Fibroblast of lung (primary cell): ENCODE measurements around the gene RNF212. TPM values are rescaled to one million over a fixed set of nuclear protein-coding genes. Genes with fewer than 3 reads are reported as not detected.

Experiments used
- DNase-seq, 2 donors: peaks; one replicate each; pipeline versions ENCODE4 v3.0.0 to v3.0.0-alpha.2; 2010; ENCODE audit warnings: low read depth in 2 of 2
- H2AFZ ChIP-seq: 2 replicates; pipeline ENCODE4 v1.5.1; 2012; ENCODE audit warnings: low read length, control low read depth, inconsistent platforms
- H3K27ac ChIP-seq: 2 replicates; pipeline ENCODE4 v1.5.1; 2011; ENCODE audit warnings: low read length, control low read depth; ENCODE audit not compliant: insufficient read depth
- H3K27me3 ChIP-seq: 2 replicates; pipeline ENCODE4 v1.5.1; 2011; ENCODE audit warnings: mild to moderate bottlenecking, low read length; ENCODE audit not compliant: control insufficient read depth, insufficient read depth
- H3K36me3 ChIP-seq: 2 replicates; pipeline ENCODE4 v1.5.1; 2011; ENCODE audit warnings: low read length; ENCODE audit not compliant: control insufficient read depth, insufficient read depth
- H3K4me1 ChIP-seq: 2 replicates; pipeline ENCODE4 v1.5.1; 2011; ENCODE audit warnings: low read length; ENCODE audit not compliant: control insufficient read depth, insufficient read depth; ENCODE audit errors: extremely low read depth
- H3K4me2 ChIP-seq: 2 replicates; pipeline ENCODE4 v1.5.1; 2011; ENCODE audit warnings: low read length, control low read depth; ENCODE audit not compliant: insufficient read depth; ENCODE audit errors: extremely low read depth
- H3K4me3 ChIP-seq, 4 experiments: fragments of 200-600 bp in 1 of 4; sonication (generic) in 1 of 4; replicated peaks in 1 of 4; 2 replicates each; pipeline ENCODE4 v1.5.1; 2011 to 2016; ENCODE audit warnings: low read length in 4 of 4, low read depth in 3 of 4, mild to moderate bottlenecking in 3 of 4, control low read depth in 2 of 4, inconsistent platforms in 1 of 4, mixed read lengths in 1 of 4; ENCODE audit not compliant: insufficient read depth in 1 of 4; ENCODE audit errors: control extremely low read depth in 1 of 4
- H3K79me2 ChIP-seq: 2 replicates; pipeline ENCODE4 v1.5.1; 2012; ENCODE audit warnings: mild to moderate bottlenecking, low read length, inconsistent platforms; ENCODE audit not compliant: control insufficient read depth, insufficient read depth
- H3K9ac ChIP-seq: 2 replicates; pipeline ENCODE4 v1.5.1; 2011; ENCODE audit warnings: mild to moderate bottlenecking, low read length, control low read depth; ENCODE audit not compliant: insufficient read depth
- H3K9me3 ChIP-seq: 2 replicates; pipeline ENCODE4 v1.5.1; 2012; ENCODE audit warnings: low read depth, low read length; ENCODE audit not compliant: control insufficient read depth, insufficient read depth
- H4K20me1 ChIP-seq: 2 replicates; pipeline ENCODE4 v1.5.1; 2011; ENCODE audit warnings: low read length; ENCODE audit not compliant: control insufficient read depth, insufficient read depth; ENCODE audit errors: extremely low read depth
- CTCF ChIP-seq, 2 donors: IDR thresholded peaks in 1 of 2; conservative IDR thresholded peaks in 1 of 2; 1 replicate in 1 of 2; 2 replicates in 1 of 2; pipeline ENCODE4 v1.5.1; 2011 to 2012; ENCODE audit warnings: low read length in 2 of 2, control low read depth in 1 of 2, inconsistent platforms in 1 of 2, low read depth in 1 of 2, mild to moderate bottlenecking in 1 of 2
- EZH2 ChIP-seq: IDR thresholded peaks from 2 replicates; pipeline ENCODE4 v1.5.1; 2012; ENCODE audit warnings: low read length, control low read depth, mild to moderate bottlenecking; ENCODE audit errors: missing control alignments
- polyA plus RNA-seq, 2 donors: library from polyadenylated mRNA; depleted of rRNA in 1 of 2; stranded (reverse) in 1 of 2; unstranded in 1 of 2; fragments of >200 nt; gene quantifications; 2 replicates each; pipeline ENCODE4 v1.2.1, GENCODE V29; 2011 to 2012; ENCODE audit warnings: missing spikeins in 1 of 2
- total RNA-seq: library from RNA; depleted of rRNA; stranded (reverse); fragments of >200 nt; gene quantifications from 2 replicates; pipeline ENCODE4 v1.2.1, GENCODE V29; 2014

Gene RNF212
- total and polyA plus RNA-seq, 2 donors (not counting 1 experiment from before 2014, with no cell fraction given) = 0.66 to 1.6 TPM

GRCh38 chr4:1023075-1023640, 90.2 kb downstream of the RNF212 start:
- H3K27ac ChIP-seq = no peak overlapping the region
- TF ChIP-seq CTCF (conservative IDR thresholded peaks at IDR 0.05 in 1 of 2, IDR thresholded peaks at IDR 0.05 in 1 of 2; ENCODE audit: low read depth in 1 of 2, low read length in 2 of 2) (no peak), EZH2 (no peak)
- no peak for DNase-seq

DNA sequence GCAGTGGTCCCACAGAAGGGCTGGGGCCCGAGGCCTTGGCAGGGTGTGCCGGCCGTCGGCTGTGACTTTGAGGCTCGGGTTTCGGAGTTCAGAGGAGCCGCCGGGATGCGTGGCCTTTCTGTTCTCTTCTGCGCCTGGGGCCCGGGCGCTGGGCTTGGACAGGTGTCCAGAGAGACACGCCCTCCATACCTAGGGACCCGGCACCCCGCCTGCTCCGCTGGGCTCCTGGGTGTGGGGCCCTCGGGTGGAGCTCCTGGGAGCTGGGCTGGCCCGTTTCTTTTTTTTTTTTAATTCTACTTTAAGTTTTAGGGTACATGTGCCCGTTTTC, 90.7 kb downstream of the RNF212 start:
- H3K27ac ChIP-seq = no peak overlapping the region
- H3K9ac ChIP-seq = no peak overlapping the region
- no peak overlapping the region for H2AFZ ChIP-seq
- H3K4me1 ChIP-seq = no peaks in the 10 kb centered on the region
- no peak for TF ChIP-seq CTCF (conservative IDR thresholded peaks at IDR 0.05 in 1 of 2, IDR thresholded peaks at IDR 0.05 in 1 of 2; ENCODE audit: low read depth in 1 of 2, low read length in 2 of 2)
- H4K20me1 ChIP-seq = no peaks in the 10 kb centered on the region
- DNase-seq = no peak
- H3K9me3 ChIP-seq = no peaks in the 10 kb centered on the region
- H3K27me3 ChIP-seq = no peaks in the 10 kb centered on the region
- no peak overlapping the region for H3K4me2 ChIP-seq
- no peaks in the 10 kb centered on the region for H3K79me2 ChIP-seq
- no peak overlapping the region for H3K4me3 ChIP-seq
- peaks cover 2% of the 10 kb centered on the region for H3K36me3 ChIP-seq

More at GRCh38 chr4:1023075-1023640, 90.2 kb downstream of the RNF212 start:
- no peaks in the 10 kb centered on the region for H3K4me1 ChIP-seq
- H3K4me2 ChIP-seq = no peak overlapping the region
- H2AFZ ChIP-seq = no peak overlapping the region
- no peak overlapping the region for H3K9ac ChIP-seq
- no peaks in the 10 kb centered on the region for H4K20me1 ChIP-seq
- H3K79me2 ChIP-seq = no peaks in the 10 kb centered on the region
- H3K4me3 ChIP-seq = no peak overlapping the region
- no peaks in the 10 kb centered on the region for H3K9me3 ChIP-seq
- H3K27me3 ChIP-seq = no peaks in the 10 kb centered on the region
- peaks cover 2% of the 10 kb centered on the region for H3K36me3 ChIP-seq

DNA sequence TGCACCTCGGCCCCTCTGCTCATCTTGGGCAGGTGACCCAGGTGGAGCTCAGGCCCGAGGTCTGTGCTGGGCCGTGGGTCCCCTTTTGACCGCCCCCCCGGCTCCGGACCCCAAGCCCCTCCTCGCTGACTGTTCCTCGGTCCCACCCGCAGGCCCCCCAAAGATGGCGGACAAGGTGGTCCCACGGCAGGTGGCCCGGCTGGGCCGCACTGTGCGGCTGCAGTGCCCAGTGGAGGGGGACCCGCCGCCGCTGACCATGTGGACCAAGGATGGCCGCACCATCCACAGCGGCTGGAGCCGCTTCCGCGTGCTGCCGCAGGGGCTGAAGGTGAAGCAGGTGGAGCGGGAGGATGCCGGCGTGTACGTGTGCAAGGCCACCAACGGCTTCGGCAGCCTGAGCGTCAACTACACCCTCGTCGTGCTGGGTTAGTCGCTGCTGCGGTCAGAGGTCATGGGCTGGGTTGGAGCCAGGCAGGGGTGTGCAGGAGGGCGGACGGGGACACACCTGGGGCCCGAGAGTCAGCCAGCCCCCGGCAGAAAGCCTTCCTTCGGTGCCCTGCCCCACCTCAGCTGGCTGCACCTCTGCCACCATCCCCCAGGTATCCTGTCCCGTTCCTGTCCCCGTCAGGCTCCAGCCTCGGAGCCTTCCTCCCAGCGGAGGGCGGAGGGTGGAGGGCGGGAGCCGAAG, 91.2 kb downstream of the RNF212 start:
- no peak overlapping the region for H3K27ac ChIP-seq
- H3K27me3 ChIP-seq = no peaks in the 10 kb centered on the region
- DNase-seq = no peak
- H3K4me3 ChIP-seq = no peak overlapping the region
- no peak overlapping the region for H3K9ac ChIP-seq
- H3K79me2 ChIP-seq = no peaks in the 10 kb centered on the region
- peaks cover 2% of the 10 kb centered on the region for H3K36me3 ChIP-seq
- no peaks in the 10 kb centered on the region for H3K4me1 ChIP-seq
- H3K4me2 ChIP-seq = no peak overlapping the region
- TF ChIP-seq CTCF (conservative IDR thresholded peaks at IDR 0.05 in 1 of 2, IDR thresholded peaks at IDR 0.05 in 1 of 2; ENCODE audit: low read depth in 1 of 2, low read length in 2 of 2) = no peak
- no peak for TF ChIP-seq EZH2
- H2AFZ ChIP-seq = no peak overlapping the region
- no peaks in the 10 kb centered on the region for H3K9me3 ChIP-seq
- no peaks in the 10 kb centered on the region for H4K20me1 ChIP-seq

Other genes with a start within 250 kb of the RNF212 start
- gene GAK, start 181.2 kb downstream of the RNF212 start, total RNA-seq = 37.2 and 48.2 TPM in 2 replicates
- 10.1 and 13.9 TPM in 2 replicates for gene GAK, start 181.2 kb downstream of the RNF212 start, polyA plus RNA-seq
- gene TMEM175, start 181.1 kb downstream of the RNF212 start, total RNA-seq = 10.3 and 16.3 TPM in 2 replicates
- gene TMEM175, start 181.1 kb downstream of the RNF212 start, polyA plus RNA-seq = 23.9 and 29.2 TPM in 2 replicates
- gene DGKQ, start 140.0 kb downstream of the RNF212 start, total RNA-seq = 11.0 and 13.2 TPM in 2 replicates
- gene DGKQ, start 140.0 kb downstream of the RNF212 start, polyA plus RNA-seq = 2.1 and 3.0 TPM in 2 replicates
- gene IDUA, start 126.5 kb downstream of the RNF212 start, total RNA-seq = 10.3 and 11.1 TPM in 2 replicates
- 2.1 and 3.1 TPM in 2 replicates for gene IDUA, start 126.5 kb downstream of the RNF212 start, polyA plus RNA-seq
- 0.26 and 0.33 TPM in 2 replicates for gene SLC26A1, start 120.2 kb downstream of the RNF212 start, total RNA-seq
- 0.05 and 0.07 TPM in 2 replicates for gene SLC26A1, start 120.2 kb downstream of the RNF212 start, polyA plus RNA-seq
- gene FGFRL1, start 101.9 kb downstream of the RNF212 start, total RNA-seq = 5.6 and 6.1 TPM in 2 replicates
- gene FGFRL1, start 101.9 kb downstream of the RNF212 start, polyA plus RNA-seq = 10.0 and 21.2 TPM in 2 replicates
- gene SPON2, start 59.0 kb upstream of the RNF212 start, total RNA-seq = 261 and 367 TPM in 2 replicates
- 179 and 189 TPM in 2 replicates for gene SPON2, start 59.0 kb upstream of the RNF212 start, polyA plus RNA-seq
- gene CTBP1, start 135.6 kb upstream of the RNF212 start, total RNA-seq = 224 and 249 TPM in 2 replicates
- gene CTBP1, start 135.6 kb upstream of the RNF212 start, polyA plus RNA-seq = 78.2 and 86.1 TPM in 2 replicates
- 37.2 and 44.3 TPM in 2 replicates for gene MAEA, start 176.3 kb upstream of the RNF212 start, total RNA-seq
- gene MAEA, start 176.3 kb upstream of the RNF212 start, polyA plus RNA-seq = 53.8 and 59.5 TPM in 2 replicates
- gene UVSSA, start 233.6 kb upstream of the RNF212 start, total RNA-seq = 4.6 and 7.6 TPM in 2 replicates
- gene UVSSA, start 233.6 kb upstream of the RNF212 start, polyA plus RNA-seq = 4.0 and 4.6 TPM in 2 replicates